ENCODE results near the gene ACTN1.
"Not testable (repeated sequence)": the region's sequence is repeated elsewhere in the genome, so short reads cannot be mapped to it uniquely, and the experiment has no call there.

The ACTN1 gene

GRCh38 chr14:68979021-68979721, at the start of gene ACTN1:
Gene ACTN1 (minus strand): TSS chr14:68979302. CDS start chr14:68979056, 246 bp downstream.
- peak within 1 kb of the TSS; percentile 82 for H2AFZ ChIP-seq (ENCODE audit: low read depth, low read length)
- peak within 1 kb of the TSS; percentile 95 for H3K9ac ChIP-seq (ENCODE audit: low read length)
- peak within 1 kb of the TSS; percentile 56 for H3K27ac ChIP-seq (ENCODE audit: low read length)
- peak within 1 kb of the TSS; percentile 98 for H3K4me3 ChIP-seq (ENCODE audit: low read length)
- peak within 1 kb of the TSS; percentile 95 for H3K4me2 ChIP-seq (ENCODE audit: low read length)
- no peaks in the 10 kb centered on the region for H3K36me3 ChIP-seq (replicated peaks; ENCODE audit: low read depth, low read length)
- peaks cover 17% of the 10 kb centered on the region for H3K4me1 ChIP-seq (ENCODE audit: low read length)
- TF ChIP-seq EZH2phosphoT487 (IDR thresholded peaks at IDR 0.05; ENCODE audit: low read depth), result no peak
- TF ChIP-seq, protein P1, sequence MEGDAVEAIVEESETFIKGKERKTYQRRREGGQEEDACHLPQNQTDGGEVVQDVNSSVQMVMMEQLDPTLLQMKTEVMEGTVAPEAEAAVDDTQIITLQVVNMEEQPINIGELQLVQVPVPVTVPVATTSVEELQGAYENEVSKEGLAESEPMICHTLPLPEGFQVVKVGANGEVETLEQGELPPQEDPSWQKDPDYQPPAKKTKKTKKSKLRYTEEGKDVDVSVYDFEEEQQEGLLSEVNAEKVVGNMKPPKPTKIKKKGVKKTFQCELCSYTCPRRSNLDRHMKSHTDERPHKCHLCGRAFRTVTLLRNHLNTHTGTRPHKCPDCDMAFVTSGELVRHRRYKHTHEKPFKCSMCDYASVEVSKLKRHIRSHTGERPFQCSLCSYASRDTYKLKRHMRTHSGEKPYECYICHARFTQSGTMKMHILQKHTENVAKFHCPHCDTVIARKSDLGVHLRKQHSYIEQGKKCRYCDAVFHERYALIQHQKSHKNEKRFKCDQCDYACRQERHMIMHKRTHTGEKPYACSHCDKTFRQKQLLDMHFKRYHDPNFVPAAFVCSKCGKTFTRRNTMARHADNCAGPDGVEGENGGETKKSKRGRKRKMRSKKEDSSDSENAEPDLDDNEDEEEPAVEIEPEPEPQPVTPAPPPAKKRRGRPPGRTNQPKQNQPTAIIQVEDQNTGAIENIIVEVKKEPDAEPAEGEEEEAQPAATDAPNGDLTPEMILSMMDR (IDR thresholded peaks at IDR 0.05; ENCODE audit: low read depth, low read length), result no peak
- no peaks in the 10 kb centered on the region for H3K9me3 ChIP-seq (ENCODE audit: insufficient read depth, low read length)
- no peaks in the 10 kb centered on the region for H3K79me2 ChIP-seq (ENCODE audit: low read length)
- H4K20me1 ChIP-seq (ENCODE audit: insufficient read depth, low read length), result no peaks in the 10 kb centered on the region
- H3K27me3 ChIP-seq (ENCODE audit: low read depth, low read length), result peaks cover 41% of the 10 kb centered on the region

- no peaks in the 10 kb centered on the region for H3K9me3 ChIP-seq (ENCODE audit: insufficient read depth, low read length)
- no peak overlapping the region for H3K4me3 ChIP-seq (ENCODE audit: low read length)
- peaks cover 19% of the 10 kb centered on the region for H3K27me3 ChIP-seq (ENCODE audit: low read depth, low read length)
- H3K27ac ChIP-seq (ENCODE audit: low read length), result no peak overlapping the region
- H3K4me1 ChIP-seq (ENCODE audit: low read length), result no peaks in the 10 kb centered on the region
- H3K9ac ChIP-seq (ENCODE audit: low read length), result no peak overlapping the region
- TF ChIP-seq, protein P1 (IDR thresholded peaks at IDR 0.05; ENCODE audit: low read depth, low read length), result no peak
- TF ChIP-seq EZH2phosphoT487 (IDR thresholded peaks at IDR 0.05; ENCODE audit: low read depth), result no peak
- H3K79me2 ChIP-seq (ENCODE audit: low read length), result no peaks in the 10 kb centered on the region
- H4K20me1 ChIP-seq (ENCODE audit: insufficient read depth, low read length), result no peaks in the 10 kb centered on the region
- no peak overlapping the region for H3K4me2 ChIP-seq (ENCODE audit: low read length)
- H3K36me3 ChIP-seq (replicated peaks; ENCODE audit: low read depth, low read length), result no peaks in the 10 kb centered on the region
- no peak overlapping the region for H2AFZ ChIP-seq (ENCODE audit: low read depth, low read length)
Observed at GRCh38 chr14:69027242-69027913, 48.3 kb upstream of the ACTN1 start.

DNA sequence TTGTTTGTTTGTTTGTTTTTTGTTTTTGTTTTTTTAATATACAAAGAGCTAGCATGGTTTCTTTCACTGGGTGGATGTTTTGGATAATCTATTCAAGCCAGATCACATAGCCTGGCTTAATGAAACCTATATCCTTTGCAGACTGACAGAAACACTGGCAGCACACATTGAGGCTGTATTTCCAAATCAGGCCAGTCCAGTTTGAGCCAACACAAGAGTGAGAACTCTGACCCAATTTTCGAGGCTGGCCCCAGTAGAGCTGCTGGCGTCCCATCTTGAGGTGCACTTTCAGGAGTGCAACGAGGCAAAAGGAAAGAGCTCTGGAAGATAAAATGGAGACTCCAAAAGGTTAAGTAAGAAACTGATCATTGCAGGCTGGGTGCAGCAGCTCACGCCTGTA, 43.9 kb upstream of the ACTN1 start:
- Histone ChIP-seq H3K36me3 (replicated peaks; ENCODE audit: low read depth, low read length) (no peaks in the 10 kb centered on the region), H4K20me1 (ENCODE audit: insufficient read depth, low read length) (no peaks in the 10 kb centered on the region), H3K4me3 (ENCODE audit: low read length) (no peak overlapping the region), H2AFZ (ENCODE audit: low read depth, low read length) (no peak overlapping the region), H3K79me2 (ENCODE audit: low read length) (no peaks in the 10 kb centered on the region), H3K4me1 (ENCODE audit: low read length) (no peaks in the 10 kb centered on the region), H3K27me3 (ENCODE audit: low read depth, low read length) (peaks cover 13% of the 10 kb centered on the region), H3K9me3 (ENCODE audit: insufficient read depth, low read length) (no peaks in the 10 kb centered on the region), H3K27ac (ENCODE audit: low read length) (no peak overlapping the region), H3K9ac (ENCODE audit: low read length) (no peak overlapping the region), H3K4me2 (ENCODE audit: low read length) (no peak overlapping the region)
- TF ChIP-seq EZH2phosphoT487 (IDR thresholded peaks at IDR 0.05; ENCODE audit: low read depth), result no peak
- TF ChIP-seq, protein P1 (IDR thresholded peaks at IDR 0.05; ENCODE audit: low read depth, low read length), result no peak

DNA sequence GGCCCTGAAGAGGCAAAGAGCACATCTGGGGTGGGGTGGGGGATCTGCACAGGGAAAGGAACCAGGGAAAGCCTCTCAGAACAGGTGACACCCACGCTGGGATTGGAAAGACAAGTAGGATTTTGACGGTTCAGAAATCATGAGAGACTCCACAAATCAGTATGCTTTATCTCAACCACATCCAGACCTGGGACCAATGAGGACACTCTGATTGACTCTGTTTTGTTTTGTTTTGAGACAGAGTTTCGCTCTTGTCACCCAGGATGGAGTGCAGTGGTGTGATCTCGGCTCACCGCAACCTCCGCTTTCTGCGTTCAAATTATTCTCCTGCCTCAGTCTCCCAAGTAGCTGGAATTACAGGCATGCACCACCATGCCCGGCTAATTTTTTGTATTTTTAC, 43.0 kb upstream of the ACTN1 start:
- H3K9ac ChIP-seq (ENCODE audit: low read length); H3K79me2 ChIP-seq (ENCODE audit: low read length); H4K20me1 ChIP-seq (ENCODE audit: insufficient read depth, low read length); H3K4me1 ChIP-seq (ENCODE audit: low read length); H3K4me2 ChIP-seq (ENCODE audit: low read length); H3K27me3 ChIP-seq (ENCODE audit: low read depth, low read length); H2AFZ ChIP-seq (ENCODE audit: low read depth, low read length); H3K27ac ChIP-seq (ENCODE audit: low read length); H3K36me3 ChIP-seq (replicated peaks; ENCODE audit: low read depth, low read length); H3K9me3 ChIP-seq (ENCODE audit: insufficient read depth, low read length); H3K4me3 ChIP-seq (ENCODE audit: low read length): not testable (repeated sequence)
